WTC11 (cell line): ENCODE results near the gene ZNHIT1.

Source experiments
- TF ChIP-seq, protein P1 (sequence below): fragments of 200-600 bp; IDR thresholded peaks from 2 replicates; pipeline ENCODE4 v1.8.0; 2022; ENCODE audit warnings: antibody characterized with exemption
- TF ChIP-seq, protein P2 (sequence below): sonication (generic); formaldehyde crosslinking; IDR thresholded peaks from 2 replicates; pipeline ENCODE4 v1.8.1; 2023; ENCODE audit warnings: mild to moderate bottlenecking, missing genetic modification reagents, borderline replicate concordance
- TF ChIP-seq, protein P3 (sequence below): fragments of 250-450 bp; sonication (Bioruptor Pico); IDR thresholded peaks from 2 replicates; pipeline ENCODE4 v1.9.0; 2021; ENCODE audit warnings: mild to moderate bottlenecking

DNA sequence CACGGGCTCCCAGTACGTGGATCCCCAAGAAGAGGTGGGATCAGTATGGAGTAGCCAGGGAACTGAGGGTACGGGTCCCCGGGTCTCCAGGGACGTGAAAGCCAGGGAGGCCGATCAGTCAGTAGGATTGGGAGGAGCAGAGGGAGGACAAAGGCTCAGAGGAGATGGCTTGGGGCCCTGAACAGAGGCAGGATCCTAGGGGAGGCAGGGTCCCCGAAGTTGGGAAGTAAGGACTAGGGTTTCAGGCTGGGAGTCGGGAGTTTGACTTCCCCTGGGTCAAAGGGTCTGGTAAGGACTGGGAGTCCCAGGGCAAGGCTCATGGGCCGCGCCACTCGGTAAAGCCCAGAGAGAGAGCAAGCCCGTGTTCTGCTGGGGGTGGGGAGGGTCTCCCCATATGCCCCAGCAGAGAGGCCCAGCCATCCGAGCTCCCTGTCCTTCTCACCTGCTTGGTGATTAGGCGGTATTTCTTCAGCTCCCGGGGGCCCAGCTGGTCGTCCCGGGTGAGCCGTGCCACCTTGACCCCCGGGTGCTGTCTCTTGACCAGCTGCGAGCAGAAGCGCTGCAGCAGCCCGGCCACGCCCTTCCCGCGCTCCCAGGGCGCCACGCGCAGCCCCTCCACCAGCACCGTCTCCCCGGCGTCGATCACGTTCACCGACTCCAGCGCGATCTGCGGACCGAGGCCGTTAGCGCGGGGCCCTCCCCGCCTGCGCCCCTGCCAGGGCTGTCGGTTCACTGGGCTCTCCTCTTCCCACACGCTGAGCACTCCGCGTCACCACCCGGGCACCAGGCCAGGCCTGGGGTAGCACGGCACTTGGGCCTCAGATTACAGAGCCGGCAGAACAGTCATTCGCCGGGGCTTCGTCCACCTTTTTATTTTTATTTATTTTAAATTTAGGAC, 44.9 kb upstream of the ZNHIT1 start:
- TF ChIP-seq, protein P1, sequence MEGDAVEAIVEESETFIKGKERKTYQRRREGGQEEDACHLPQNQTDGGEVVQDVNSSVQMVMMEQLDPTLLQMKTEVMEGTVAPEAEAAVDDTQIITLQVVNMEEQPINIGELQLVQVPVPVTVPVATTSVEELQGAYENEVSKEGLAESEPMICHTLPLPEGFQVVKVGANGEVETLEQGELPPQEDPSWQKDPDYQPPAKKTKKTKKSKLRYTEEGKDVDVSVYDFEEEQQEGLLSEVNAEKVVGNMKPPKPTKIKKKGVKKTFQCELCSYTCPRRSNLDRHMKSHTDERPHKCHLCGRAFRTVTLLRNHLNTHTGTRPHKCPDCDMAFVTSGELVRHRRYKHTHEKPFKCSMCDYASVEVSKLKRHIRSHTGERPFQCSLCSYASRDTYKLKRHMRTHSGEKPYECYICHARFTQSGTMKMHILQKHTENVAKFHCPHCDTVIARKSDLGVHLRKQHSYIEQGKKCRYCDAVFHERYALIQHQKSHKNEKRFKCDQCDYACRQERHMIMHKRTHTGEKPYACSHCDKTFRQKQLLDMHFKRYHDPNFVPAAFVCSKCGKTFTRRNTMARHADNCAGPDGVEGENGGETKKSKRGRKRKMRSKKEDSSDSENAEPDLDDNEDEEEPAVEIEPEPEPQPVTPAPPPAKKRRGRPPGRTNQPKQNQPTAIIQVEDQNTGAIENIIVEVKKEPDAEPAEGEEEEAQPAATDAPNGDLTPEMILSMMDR = no peak
- TF ChIP-seq, protein P2, sequence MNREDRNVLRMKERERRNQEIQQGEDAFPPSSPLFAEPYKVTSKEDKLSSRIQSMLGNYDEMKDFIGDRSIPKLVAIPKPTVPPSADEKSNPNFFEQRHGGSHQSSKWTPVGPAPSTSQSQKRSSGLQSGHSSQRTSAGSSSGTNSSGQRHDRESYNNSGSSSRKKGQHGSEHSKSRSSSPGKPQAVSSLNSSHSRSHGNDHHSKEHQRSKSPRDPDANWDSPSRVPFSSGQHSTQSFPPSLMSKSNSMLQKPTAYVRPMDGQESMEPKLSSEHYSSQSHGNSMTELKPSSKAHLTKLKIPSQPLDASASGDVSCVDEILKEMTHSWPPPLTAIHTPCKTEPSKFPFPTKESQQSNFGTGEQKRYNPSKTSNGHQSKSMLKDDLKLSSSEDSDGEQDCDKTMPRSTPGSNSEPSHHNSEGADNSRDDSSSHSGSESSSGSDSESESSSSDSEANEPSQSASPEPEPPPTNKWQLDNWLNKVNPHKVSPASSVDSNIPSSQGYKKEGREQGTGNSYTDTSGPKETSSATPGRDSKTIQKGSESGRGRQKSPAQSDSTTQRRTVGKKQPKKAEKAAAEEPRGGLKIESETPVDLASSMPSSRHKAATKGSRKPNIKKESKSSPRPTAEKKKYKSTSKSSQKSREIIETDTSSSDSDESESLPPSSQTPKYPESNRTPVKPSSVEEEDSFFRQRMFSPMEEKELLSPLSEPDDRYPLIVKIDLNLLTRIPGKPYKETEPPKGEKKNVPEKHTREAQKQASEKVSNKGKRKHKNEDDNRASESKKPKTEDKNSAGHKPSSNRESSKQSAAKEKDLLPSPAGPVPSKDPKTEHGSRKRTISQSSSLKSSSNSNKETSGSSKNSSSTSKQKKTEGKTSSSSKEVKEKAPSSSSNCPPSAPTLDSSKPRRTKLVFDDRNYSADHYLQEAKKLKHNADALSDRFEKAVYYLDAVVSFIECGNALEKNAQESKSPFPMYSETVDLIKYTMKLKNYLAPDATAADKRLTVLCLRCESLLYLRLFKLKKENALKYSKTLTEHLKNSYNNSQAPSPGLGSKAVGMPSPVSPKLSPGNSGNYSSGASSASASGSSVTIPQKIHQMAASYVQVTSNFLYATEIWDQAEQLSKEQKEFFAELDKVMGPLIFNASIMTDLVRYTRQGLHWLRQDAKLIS (CRISPR knock-in tag) = no peak
- TF ChIP-seq, protein P3, sequence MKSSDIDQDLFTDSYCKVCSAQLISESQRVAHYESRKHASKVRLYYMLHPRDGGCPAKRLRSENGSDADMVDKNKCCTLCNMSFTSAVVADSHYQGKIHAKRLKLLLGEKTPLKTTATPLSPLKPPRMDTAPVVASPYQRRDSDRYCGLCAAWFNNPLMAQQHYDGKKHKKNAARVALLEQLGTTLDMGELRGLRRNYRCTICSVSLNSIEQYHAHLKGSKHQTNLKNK = no peak
